Endothelial cell of umbilical vein (primary cell): Measurements from ENCODE around the gene UBFD1. TPM values are rescaled to one million over a fixed set of nuclear protein-coding genes. Genes with fewer than 3 reads are reported as not detected.

Experiments used
- BruUV-seq: library from RNA; stranded (reverse); fragments of 400-500 nt; replicated peaks from 2 replicates; lab custom pipeline; 2021; lab: Mats Ljungman, UMichigan
- CTCF ChIA-PET: fragments of 300-600, 350-600 bp; sonication (Branson Sonifier 250); formaldehyde crosslinking; loops from one replicate; lab custom pipeline; 2021; ENCODE audit warnings: antibody characterized with exemption, inconsistent platforms; lab: Charles Lee
- POLR2A ChIA-PET: fragments of 300-600, 350-600 bp; sonication (Branson Sonifier 250); formaldehyde crosslinking; loops from one replicate; lab custom pipeline; 2021; ENCODE audit warnings: antibody characterized with exemption, inconsistent platforms; lab: Charles Lee
- DNase-seq: peaks from one replicate; pipeline ENCODE4 v3.0.0-alpha.2; 2011; ENCODE audit warnings: low read depth, low spot score
- FAIRE-seq: peaks from 2 replicates; lab custom pipeline; 2011; peaks lifted over from hg19 to GRCh38; lab: Jason Lieb, UNC
- H2AFZ ChIP-seq: 2 replicates; pipeline ENCODE4 v1.6.0; 2012; ENCODE audit warnings: low read depth, low read length, control low read depth, inconsistent platforms
- H3K27ac ChIP-seq: 2 replicates; pipeline ENCODE4 v1.5.1; 2011; ENCODE audit warnings: low read depth, mild to moderate bottlenecking, control low read depth, low read length, moderate library complexity; ENCODE audit not compliant: insufficient read depth
- H3K27me3 ChIP-seq, 2 experiments: 2 replicates each; pipeline versions ENCODE4 v1.6.0 to v1.6.1; 2011; ENCODE audit warnings: low read length in 2 of 2, mixed read lengths in 1 of 2; ENCODE audit not compliant: control insufficient read depth in 2 of 2, insufficient read depth in 2 of 2
- H3K36me3 ChIP-seq, 2 experiments: 2 replicates in 1 of 2; 3 replicates in 1 of 2; pipeline ENCODE4 v1.5.1; 2011; ENCODE audit warnings: low read length in 2 of 2, mild to moderate bottlenecking in 1 of 2, moderate library complexity in 1 of 2; ENCODE audit not compliant: control insufficient read depth in 2 of 2, insufficient read depth in 2 of 2; ENCODE audit errors: extremely low read depth in 1 of 2
- H3K4me1 ChIP-seq: 3 replicates; pipeline ENCODE4 v1.5.1; 2011; ENCODE audit warnings: mild to moderate bottlenecking, low read length; ENCODE audit not compliant: control insufficient read depth, insufficient read depth; ENCODE audit errors: extremely low read depth
- H3K4me2 ChIP-seq: 2 replicates; pipeline ENCODE4 v1.6.1; 2011; ENCODE audit warnings: low read length, control low read depth, mixed read lengths; ENCODE audit not compliant: insufficient read depth
- H3K4me3 ChIP-seq, 3 experiments: fragments of 200-600 bp in 1 of 3; sonication (generic), shearing (Covaris generic) in 1 of 3; replicated peaks in 1 of 3; 2 replicates each; pipeline ENCODE4 v1.5.1; 2011 to 2016; ENCODE audit warnings: control low read depth in 3 of 3, low read length in 3 of 3, mild to moderate bottlenecking in 2 of 3, inconsistent platforms in 1 of 3, low read depth in 1 of 3, moderate library complexity in 1 of 3; ENCODE audit not compliant: insufficient read depth in 1 of 3
- H3K79me2 ChIP-seq: 2 replicates; pipeline ENCODE4 v1.6.0; 2012; ENCODE audit warnings: low read length, inconsistent platforms; ENCODE audit not compliant: control insufficient read depth, insufficient read depth
- H3K9ac ChIP-seq: replicated peaks from 2 replicates; pipeline ENCODE3; 2011; ENCODE audit warnings: low read length, control low read depth; ENCODE audit not compliant: insufficient read depth; ENCODE audit errors: extremely low read depth
- H3K9me1 ChIP-seq: replicated peaks from 3 replicates; pipeline ENCODE4 v1.6.0; 2011; ENCODE audit warnings: mild to moderate bottlenecking, low read length; ENCODE audit not compliant: control insufficient read depth, insufficient read depth; ENCODE audit errors: extremely low read depth
- H3K9me3 ChIP-seq: replicated peaks from 2 replicates; pipeline ENCODE4 v1.5.1; 2012; ENCODE audit warnings: low read length, inconsistent platforms; ENCODE audit not compliant: control insufficient read depth, insufficient read depth
- H4K20me1 ChIP-seq: replicated peaks from 2 replicates; pipeline ENCODE3; 2011; ENCODE audit warnings: mild to moderate bottlenecking, low read length; ENCODE audit not compliant: control insufficient read depth, insufficient read depth; ENCODE audit errors: extremely low read depth
- CTCF ChIP-seq, 2 donors: IDR thresholded peaks; 1 replicate in 1 of 2; 2 replicates in 1 of 2; pipeline ENCODE4 v1.5.1; 2011; ENCODE audit warnings: low read length in 2 of 2, mild to moderate bottlenecking in 2 of 2, moderate library complexity in 2 of 2, control low read depth in 1 of 2, inconsistent platforms in 1 of 2, low read depth in 1 of 2; ENCODE audit not compliant: insufficient read depth in 1 of 2; ENCODE audit errors: extremely low read depth in 1 of 2
- EZH2 ChIP-seq: IDR thresholded peaks from 2 replicates; pipeline ENCODE4 v1.6.1; 2012; ENCODE audit warnings: borderline replicate concordance, low read depth, mild to moderate bottlenecking, moderate library complexity, low read length, inconsistent platforms; ENCODE audit not compliant: severe bottlenecking
- MYC ChIP-seq: IDR thresholded peaks from one replicate; pipeline ENCODE4 v1.6.1; 2011; ENCODE audit warnings: mild to moderate bottlenecking, low read depth, low read length
- POLR2A ChIP-seq: IDR thresholded peaks from 2 replicates; pipeline ENCODE4 v1.6.1; 2012; ENCODE audit warnings: low read depth, mild to moderate bottlenecking, control low read depth, low read length
- POLR2AphosphoS5 ChIP-seq: IDR thresholded peaks from 2 replicates; pipeline ENCODE4 v1.6.1; 2012; ENCODE audit warnings: low read depth, mild to moderate bottlenecking, control low read depth, low read length, moderate library complexity; ENCODE audit not compliant: insufficient read depth
- dilution Hi-C: fragments of 300-500 bp; cut with MboI; formaldehyde crosslinking; loops from one replicate; pipeline ENCODE4 v1.15.0; 2019; ENCODE audit warnings: low sequenced_read_pairs; ENCODE audit not compliant: extremely low pct_ligation_motif_present
- intact Hi-C: fragments of 100-400 bp; cut with micrococcal nuclease; formaldehyde crosslinking; loops from one replicate; pipeline ENCODE4 v1.10.0; 2022
- polyA plus RNA-seq, 4 experiments: library from polyadenylated mRNA; depleted of rRNA in 3 of 4; stranded (reverse) in 3 of 4; unstranded in 1 of 4; fragments of >200 nt; gene quantifications; 2 replicates each; pipeline versions ENCODE4 v1.2.1 to v1.2.3, GENCODE V29; 2011 to 2012; ENCODE audit warnings: missing spikeins in 1 of 4
- total RNA-seq: library from RNA; stranded (reverse); gene quantifications from 2 replicates; pipeline ENCODE4 v1.2.3, GENCODE V29; 2021
- TF ChIP-seq, protein P1 (sequence below): IDR thresholded peaks from 2 replicates; pipeline ENCODE4 v1.6.1; 2011; ENCODE audit not compliant: insufficient read depth, insufficient read length

The UBFD1 gene
- total and polyA plus RNA-seq, 2 donors (not counting 3 experiments of a cell fraction or from before 2014, with no cell fraction given) = 50.0 to 69.9 TPM

- H3K36me3 ChIP-seq = no peaks in the 10 kb centered on the region
- no TSS peak for BruUV-seq
- DNase-seq (no peak), FAIRE-seq (no peak)
- dilution Hi-C loops = no loop called here
- H3K27me3 ChIP-seq = no peaks in the 10 kb centered on the region
- no peak overlapping the region for H3K27ac ChIP-seq
- H3K4me1 ChIP-seq = no peaks in the 10 kb centered on the region
- TF ChIP-seq MYC (no peak), POLR2A (no peak), CTCF (IDR thresholded peaks at IDR 0.05; ENCODE audit: extremely low read depth in 1 of 2, insufficient read depth in 1 of 2, low read depth in 1 of 2, low read length in 2 of 2) (no peak)
- TF ChIP-seq, protein P1, sequence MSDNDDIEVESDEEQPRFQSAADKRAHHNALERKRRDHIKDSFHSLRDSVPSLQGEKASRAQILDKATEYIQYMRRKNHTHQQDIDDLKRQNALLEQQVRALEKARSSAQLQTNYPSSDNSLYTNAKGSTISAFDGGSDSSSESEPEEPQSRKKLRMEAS = no peak
- CTCF ChIA-PET = no interaction called here
- POLR2A ChIA-PET = no interaction called here
- H2AFZ ChIP-seq = no peak overlapping the region
- no peaks in the 10 kb centered on the region for H3K9me1 ChIP-seq
- H3K9ac ChIP-seq = no peak overlapping the region
- H3K4me2 ChIP-seq = no peak overlapping the region
- H4K20me1 ChIP-seq = no peaks in the 10 kb centered on the region
- H3K79me2 ChIP-seq = peaks cover 24% of the 10 kb centered on the region
- H3K4me3 ChIP-seq = no peak overlapping the region
- H3K9me3 ChIP-seq = no peaks in the 10 kb centered on the region
- intact Hi-C loops = no loop called here
Measured at GRCh38 chr16:23512168-23512695, 45.3 kb upstream of the UBFD1 start.

DNA sequence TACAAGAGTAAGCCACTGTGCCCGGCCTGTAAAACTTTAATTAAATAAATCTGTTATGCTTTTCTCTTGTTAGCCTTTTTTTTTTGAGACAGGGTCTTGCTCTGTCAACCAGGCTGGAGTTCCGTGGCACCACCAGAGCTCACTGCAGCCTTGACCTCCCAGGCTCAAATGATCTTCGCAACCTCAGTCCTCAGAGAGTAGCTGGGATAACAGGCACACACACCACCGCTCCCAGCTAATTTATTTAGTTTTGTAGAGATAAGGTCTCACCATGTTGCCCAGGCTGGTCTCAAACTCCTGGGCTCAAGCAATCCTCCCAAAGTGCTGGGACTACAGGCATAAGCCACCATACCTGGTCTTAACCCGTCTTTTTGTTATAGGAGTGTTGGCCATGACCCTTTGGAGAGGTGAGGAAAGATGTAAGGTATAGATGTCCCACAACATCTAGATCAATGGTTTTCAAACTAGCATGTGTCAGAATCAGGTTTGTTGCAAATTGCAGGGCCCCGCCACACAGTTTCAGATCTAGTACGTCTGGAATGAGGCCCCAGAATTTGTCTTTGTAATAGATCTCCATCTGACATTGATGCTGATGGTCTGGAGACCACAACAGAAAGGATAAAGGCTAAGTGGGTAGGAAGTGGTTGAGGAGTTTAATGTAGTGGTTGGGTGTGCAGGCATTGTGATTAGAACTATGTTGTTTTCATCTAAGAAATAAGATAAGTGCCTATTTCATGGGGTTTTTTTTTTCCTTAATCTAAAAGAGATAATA lies 43.0 kb upstream of the UBFD1 start:
- POLR2A ChIA-PET = no interaction called here
- peaks cover 8% of the 10 kb centered on the region for H3K4me1 ChIP-seq

More for the DNA sequence above, 43.0 kb upstream of the UBFD1 start:
- no peak overlapping the region for H3K27ac ChIP-seq
- TF ChIP-seq POLR2AphosphoS5 (no peak), EZH2 (no peak), POLR2A (no peak), CTCF (IDR thresholded peaks at IDR 0.05; ENCODE audit: extremely low read depth in 1 of 2, insufficient read depth in 1 of 2, low read depth in 1 of 2, low read length in 2 of 2) (no peak)
- DNase-seq = no peak
- no peak overlapping the region for H3K4me3 ChIP-seq
- CTCF ChIA-PET = no interaction called here
- peaks cover 2% of the 10 kb centered on the region for H3K79me2 ChIP-seq
- no peak overlapping the region for H2AFZ ChIP-seq
- intact Hi-C loops (no loop called here), dilution Hi-C loops (no loop called here)
- no TSS peak for BruUV-seq
- no peaks in the 10 kb centered on the region for H4K20me1 ChIP-seq
- no peaks in the 10 kb centered on the region for H3K9me1 ChIP-seq
- no peaks in the 10 kb centered on the region for H3K9me3 ChIP-seq
- H3K27me3 ChIP-seq = no peaks in the 10 kb centered on the region
- no peak for FAIRE-seq
- H3K9ac ChIP-seq = no peak overlapping the region
- H3K4me2 ChIP-seq = no peak overlapping the region
- H3K36me3 ChIP-seq = no peaks in the 10 kb centered on the region
